ENCODE results near the gene TMEM106C. TPM values are rescaled to one million over a fixed set of nuclear protein-coding genes. Genes with fewer than 3 reads are reported as not detected.
A peak's percentile ranks its signal among the peaks of the same experiment; 100 is the strongest.

Gene TMEM106C
- total RNA-seq, 4 donors from 2014 or later, result 68.6 to 98.8 (median 72.0) TPM

DNA sequence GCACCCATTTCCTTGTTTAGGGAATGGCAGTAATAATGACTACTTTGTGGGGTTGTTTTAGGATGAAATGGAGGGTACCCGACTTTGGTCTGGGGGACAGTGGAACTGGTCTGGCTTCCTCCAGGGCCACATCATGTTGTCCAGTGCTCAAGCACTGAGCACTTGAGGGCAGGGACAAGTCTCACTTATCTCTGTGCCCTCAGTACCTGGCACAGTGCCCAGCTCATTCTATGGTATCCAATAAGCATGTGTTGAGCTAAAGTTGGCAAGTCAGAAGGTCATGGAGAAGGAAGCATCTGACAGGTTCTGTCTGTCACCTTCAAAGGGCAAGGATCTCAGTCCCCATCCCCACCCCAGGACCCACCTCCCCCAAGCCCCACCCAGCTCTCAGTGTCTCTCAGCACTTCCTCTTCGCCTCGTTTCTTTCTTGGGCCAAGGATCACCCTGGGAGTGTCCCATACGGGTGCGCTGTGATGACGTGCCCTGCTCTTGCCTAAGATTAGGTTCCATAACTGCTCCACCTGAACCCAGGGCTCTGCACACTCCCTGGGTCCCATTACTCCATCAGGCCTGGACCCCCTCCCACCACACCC, 24.3 kb upstream of the TMEM106C start:
- H3K27ac ChIP-seq (replicated peaks in 1 of 4), result no peak overlapping the region
- no peak for TF ChIP-seq POLR2A (IDR thresholded peaks at IDR 0.05; ENCODE audit: low read depth)
- TF ChIP-seq EP300 (IDR thresholded peaks at IDR 0.05), result no peak
- TF ChIP-seq POLR2AphosphoS5 (IDR thresholded peaks at IDR 0.05), result no peak
- no peak for TF ChIP-seq CTCF (IDR thresholded peaks at IDR 0.05)
- DNase-seq (ENCODE audit: extremely low spot score), result no peak
- 88% methylated on average over 6 of the region's 6 CpGs for WGBS
- intact Hi-C loops (cut with DNase I), result no loop called here
- peaks cover 4 to 11% (median 7%) of the 10 kb centered on the region in 4 donors for H3K4me1 ChIP-seq
- H3K9me3 ChIP-seq, result no peaks in the 10 kb centered on the region
- peaks cover 0 to 36% (median 9%) of the 10 kb centered on the region in 4 donors for H3K27me3 ChIP-seq
- H3K36me3 ChIP-seq, result no peaks in the 10 kb centered on the region
- no peak overlapping the region for H3K4me3 ChIP-seq

DNA sequence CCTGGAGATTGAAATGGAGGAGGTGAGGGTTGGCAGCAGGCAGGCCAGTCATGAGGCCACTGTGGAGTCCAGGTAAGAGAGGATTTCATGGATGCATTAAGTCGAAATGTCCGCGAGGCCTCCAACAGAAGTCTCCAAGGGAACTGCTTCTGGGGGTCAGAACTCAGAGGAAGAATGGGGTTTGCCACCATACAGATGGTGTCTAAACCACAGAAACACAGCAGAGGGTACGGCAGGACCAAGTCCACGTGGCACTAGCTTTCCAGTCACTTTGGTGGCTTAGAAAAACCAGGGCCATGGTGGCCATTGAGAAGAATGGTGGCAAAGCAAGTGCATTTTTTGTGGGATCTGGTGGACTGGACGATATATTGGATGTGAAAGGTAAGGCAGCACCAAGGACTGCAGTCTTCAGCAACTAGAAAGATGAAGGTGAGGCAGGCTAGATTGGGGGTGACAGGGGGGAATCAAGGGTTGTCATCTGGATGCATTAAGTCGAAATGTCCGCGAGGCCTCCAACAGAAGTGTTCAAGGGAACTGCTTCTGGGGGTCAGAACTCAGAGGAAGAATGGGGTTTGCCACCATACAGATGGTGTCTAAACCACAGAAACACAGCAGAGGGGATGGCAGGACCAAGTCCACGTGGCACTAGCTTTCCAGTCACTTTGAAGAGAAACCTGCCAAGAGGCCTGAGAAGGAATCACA, 22.5 kb upstream of the TMEM106C start:
- H3K4me3 ChIP-seq, result no peak overlapping the region
- H3K36me3 ChIP-seq, result no peaks in the 10 kb centered on the region
- TF ChIP-seq CTCF (IDR thresholded peaks at IDR 0.05) (no peak), POLR2A (IDR thresholded peaks at IDR 0.05; ENCODE audit: low read depth) (no peak), POLR2AphosphoS5 (IDR thresholded peaks at IDR 0.05) (no peak), EP300 (IDR thresholded peaks at IDR 0.05) (no peak)
- WGBS, result 92% methylated on average over 10 of the region's 10 CpGs
- H3K9me3 ChIP-seq, result no peaks in the 10 kb centered on the region
- no peak for DNase-seq (ENCODE audit: extremely low spot score)
- intact Hi-C loops (cut with DNase I), result no loop called here
- H3K27ac ChIP-seq (replicated peaks in 1 of 4), result no peak overlapping the region
- peaks cover 0 to 36% (median 9%) of the 10 kb centered on the region in 4 donors for H3K27me3 ChIP-seq
- H3K4me1 ChIP-seq, result peaks cover 0 to 7% (median 2%) of the 10 kb centered on the region in 4 donors

DNA sequence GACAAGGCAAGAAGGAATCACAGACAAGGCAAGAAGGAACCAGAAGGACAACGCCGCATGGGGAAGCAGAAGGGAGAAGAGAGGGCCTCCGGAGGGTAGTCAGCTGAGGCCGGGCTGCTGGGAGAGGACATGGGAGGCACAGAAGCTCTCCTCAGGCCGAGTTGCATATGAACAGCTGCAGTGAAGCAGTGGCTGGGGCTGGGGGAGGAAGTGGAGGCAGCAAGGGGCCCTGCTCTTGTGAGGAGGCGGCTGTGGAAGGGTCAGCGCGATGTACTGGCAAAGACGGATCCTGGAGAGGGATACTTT, 22.0 kb upstream of the TMEM106C start:
- TF ChIP-seq POLR2A (IDR thresholded peaks at IDR 0.05; ENCODE audit: low read depth) (no peak), POLR2AphosphoS5 (IDR thresholded peaks at IDR 0.05) (no peak), CTCF (IDR thresholded peaks at IDR 0.05) (no peak), EP300 (IDR thresholded peaks at IDR 0.05) (no peak)
- no peaks in the 10 kb centered on the region for H3K9me3 ChIP-seq
- intact Hi-C loops (cut with DNase I), result no loop called here
- DNase-seq (ENCODE audit: extremely low spot score), result no peak
- peaks cover 0 to 36% (median 9%) of the 10 kb centered on the region in 4 donors for H3K27me3 ChIP-seq
- 86% methylated on average over 9 of the region's 9 CpGs for WGBS
- H3K4me1 ChIP-seq, result peaks cover 0 to 7% (median 2%) of the 10 kb centered on the region in 4 donors
- no peaks in the 10 kb centered on the region for H3K36me3 ChIP-seq
- H3K4me3 ChIP-seq, result no peak overlapping the region
- H3K27ac ChIP-seq (replicated peaks in 1 of 4), result no peak overlapping the region

DNA sequence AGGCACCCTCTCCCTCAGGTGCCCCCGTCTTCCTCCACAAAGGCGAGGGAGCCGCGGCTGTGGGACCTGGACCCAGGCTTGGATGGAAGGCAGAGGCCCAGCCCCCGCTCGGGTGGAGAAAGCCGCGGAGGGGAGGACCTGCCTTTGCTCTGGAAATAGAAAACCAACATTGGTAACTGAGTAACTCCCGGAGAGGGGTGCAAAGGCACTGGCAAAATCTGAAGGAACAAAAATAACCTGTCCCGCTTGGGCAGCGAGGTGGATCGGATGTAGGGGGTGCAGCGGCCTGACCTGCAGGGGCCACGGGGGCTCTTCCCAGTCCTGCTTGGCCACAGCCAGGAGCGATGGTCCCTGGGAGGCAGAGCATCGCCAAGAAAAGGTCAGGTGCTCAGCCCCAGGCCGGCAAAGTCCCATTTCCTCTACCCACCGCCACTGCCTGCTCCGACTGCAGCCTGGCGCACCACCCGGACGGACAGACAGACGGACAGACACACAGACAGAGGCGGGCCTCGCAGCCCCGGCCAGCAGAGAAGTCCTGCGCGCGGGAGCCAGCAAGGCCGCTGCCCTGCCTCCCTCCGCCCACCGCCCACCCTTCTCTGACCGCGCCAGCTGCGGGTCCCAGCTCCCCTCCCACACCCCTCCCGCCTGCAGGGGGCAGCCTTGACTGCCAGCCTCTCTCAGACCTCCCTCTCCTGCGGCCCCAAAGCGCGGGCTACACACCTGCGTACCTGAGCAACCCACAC, 21.4 kb upstream of the TMEM106C start:
- H3K4me3 ChIP-seq, result no peak overlapping the region
- 31% methylated on average over 33 of the region's 40 CpGs for WGBS
- H3K4me1 ChIP-seq, result peaks cover 0 to 10% (median 3%) of the 10 kb centered on the region in 4 donors
- peaks cover 0 to 36% (median 9%) of the 10 kb centered on the region in 4 donors for H3K27me3 ChIP-seq
- no peak overlapping the region for H3K27ac ChIP-seq (replicated peaks in 1 of 4)
- no peak for DNase-seq (ENCODE audit: extremely low spot score)
- intact Hi-C loops (cut with DNase I), result no loop called here
- TF ChIP-seq CTCF (IDR thresholded peaks at IDR 0.05), result peak in 1 of 3 experiments; percentile 31
- no peak for TF ChIP-seq POLR2A (IDR thresholded peaks at IDR 0.05; ENCODE audit: low read depth)
- H3K9me3 ChIP-seq, result no peaks in the 10 kb centered on the region
- no peaks in the 10 kb centered on the region for H3K36me3 ChIP-seq
